Smooth muscle cell of the brain vasculature (primary cell): ENCODE measurements around the gene ERP44.

Experiments used
- DNase-seq: peaks from one replicate; pipeline ENCODE4 v3.0.0-alpha.2; 2012; ENCODE audit warnings: low read depth, low spot score

ERP44 gene

GRCh38 chr9:99947395-99947794, 151.4 kb downstream of the ERP44 start:
- no peak for DNase-seq

GRCh38 chr9:99936947-99937587, 161.7 kb downstream of the ERP44 start:
- no peak for DNase-seq

GRCh38 chr9:99931155-99931840, 167.5 kb downstream of the ERP44 start:
- DNase-seq: no peak

- DNase-seq: no peak
Measured at GRCh38 chr9:99929652-99930051, 169.1 kb downstream of the ERP44 start.
